GM21737 (cell line): ENCODE measurements around the gene HBZ.
"Not testable (repeated sequence)": the region's sequence is repeated elsewhere in the genome, so short reads cannot be mapped to it uniquely, and the experiment has no call there.

Experiments used
- ATAC-seq: cut with Tn5 transposase; IDR thresholded peaks from one replicate; pipeline ENCODE4 v1.9.1; 2021; ENCODE audit warnings: mild to moderate bottlenecking, moderate library complexity; ENCODE audit not compliant: unreplicated experiment

Gene HBZ

GRCh38 chr16:133716-134115, 18.7 kb upstream of the HBZ start:
- no peak for ATAC-seq

GRCh38 chr16:138049-138417, 14.4 kb upstream of the HBZ start:
- no peak for ATAC-seq

GRCh38 chr16:140175-140857, 12.1 kb upstream of the HBZ start:
- ATAC-seq, result no peak

- ATAC-seq, result no peak
These were observed 10.0 kb upstream of the HBZ start for GRCh38 chr16:142405-142967.

- no peak for ATAC-seq
These were observed 9.4 kb upstream of the HBZ start for GRCh38 chr16:143047-143446.

GRCh38 chr16:143456-143855, 9.0 kb upstream of the HBZ start:
- no peak for ATAC-seq

GRCh38 chr16:144797-145252, 7.6 kb upstream of the HBZ start:
- no peak for ATAC-seq

- ATAC-seq, result no peak
These were observed 5.8 kb upstream of the HBZ start for GRCh38 chr16:146646-147045.

GRCh38 chr16:149024-149660, 3.3 kb upstream of the HBZ start:
- ATAC-seq, result no peak

GRCh38 chr16:153129-153521, 681 bp downstream of the HBZ start:
- not testable (repeated sequence) for ATAC-seq

GRCh38 chr16:153550-154216, 1.2 kb downstream of the HBZ start:
- not testable (repeated sequence) for ATAC-seq

- ATAC-seq, result no peak
These were observed 2.0 kb downstream of the HBZ start for GRCh38 chr16:154217-155030.

GRCh38 chr16:155031-155398, 2.6 kb downstream of the HBZ start:
- ATAC-seq, result no peak

GRCh38 chr16:159136-159849, 6.8 kb downstream of the HBZ start:
- no peak for ATAC-seq

GRCh38 chr16:160242-160641, 7.8 kb downstream of the HBZ start:
- ATAC-seq, result not testable (repeated sequence)

GRCh38 chr16:160691-161190, 8.3 kb downstream of the HBZ start:
- ATAC-seq, result no peak

GRCh38 chr16:162271-162991, 10.0 kb downstream of the HBZ start:
- ATAC-seq, result no peak

GRCh38 chr16:163139-163538, 10.7 kb downstream of the HBZ start:
- ATAC-seq, result not testable (repeated sequence)

GRCh38 chr16:163696-164095, 11.3 kb downstream of the HBZ start:
- not testable (repeated sequence) for ATAC-seq
